ENCODE results near the gene NEDD4. TPM values are rescaled to one million over a fixed set of nuclear protein-coding genes. Genes with fewer than 3 reads are reported as not detected.

The NEDD4 gene
- polyA plus RNA-seq, 2 of the 4 experiments (the other 2 are of a cell fraction) = 56.4 to 78.8 TPM

- peak overlapping the region; percentile 88 to 93 for H3K27ac ChIP-seq
- ATAC-seq (peak; percentile 11 to 50; a peak in 5 of 6 replicates), FAIRE-seq (peak; percentile 96), DNase-seq (ENCODE audit: low read depth in 1 of 2, low spot score in 1 of 2) (peak in 1 of 2 experiments; percentile 66)
- H3K4me3 ChIP-seq = peak overlapping the region; percentile 2; the same call in 1 of the 3 replicates
- WGBS (ENCODE audit: missing lambda C conversion rate) = 35% methylated on average over 9 of the region's 9 CpGs
- H3K4me1 ChIP-seq = peaks cover 52% of the 10 kb centered on the region
- POLR2A ChIA-PET = interaction anchor here (1.1 kb wide), 1 partner anchor 12 kb away, joined by 3 read pairs; no protein-coding TSS in a partner anchor
- CTCF ChIA-PET = interaction anchor here (1.0 to 3.2 kb wide), 3 partner anchors 8 to 144 kb away, joined by 3 to 51 read pairs (median 7); no protein-coding TSS in a partner anchor
- no peaks in the 10 kb centered on the region for H3K9me3 ChIP-seq
- H3K4me2 ChIP-seq = peak overlapping the region; percentile 72
- TF ChIP-seq HOXA7 (CRISPR knock-in tag; IDR thresholded peaks at IDR 0.05) (no peak), CHD4 (IDR thresholded peaks at IDR 0.05; ENCODE audit: borderline replicate concordance) (no peak), NFE2L2 (conservative IDR thresholded peaks at IDR 0.05; ENCODE audit: low read length) (no peak), MAZ (IDR thresholded peaks at IDR 0.05; ENCODE audit: borderline replicate concordance, low read depth, low read length) (no peak), RNF2 (IDR thresholded peaks at IDR 0.05; ENCODE audit: borderline replicate concordance, low read depth) (no peak), HOXB5 (CRISPR knock-in tag; IDR thresholded peaks at IDR 0.05) (0 out of 2 replicates have a peak, but pooled peaks have one; percentile 45), ATOH8 (CRISPR knock-in tag; IDR thresholded peaks at IDR 0.05; ENCODE audit: low read depth) (peak; percentile 86; the same call in 1 of the 2 replicates), FOSL2 (IDR thresholded peaks at IDR 0.05) (no peak), FOSL2 (CRISPR knock-in tag; IDR thresholded peaks at IDR 0.05) (peak; percentile 8; the same call in 1 of the 2 replicates), USF2 (IDR thresholded peaks at IDR 0.05) (no peak), NPAS2 (CRISPR knock-in tag; IDR thresholded peaks at IDR 0.05; ENCODE audit: borderline replicate concordance) (no peak), HDAC2 (IDR thresholded peaks at IDR 0.05) (no peak), CBX2 (IDR thresholded peaks at IDR 0.05; ENCODE audit: borderline replicate concordance, low read depth) (no peak), TFCP2L1 (CRISPR knock-in tag; IDR thresholded peaks at IDR 0.05) (no peak), REST (IDR thresholded peaks at IDR 0.05) (no peak), JUN (IDR thresholded peaks at IDR 0.05) (no peak), ESRRA (IDR thresholded peaks at IDR 0.05; ENCODE audit: borderline replicate concordance, low read length) (no peak), E2F6 (IDR thresholded peaks at IDR 0.05; ENCODE audit: borderline replicate concordance, low read depth) (no peak), TP53 (CRISPR knock-in tag; IDR thresholded peaks at IDR 0.05) (no peak), KDM1A (IDR thresholded peaks at IDR 0.05; ENCODE audit: low read depth) (no peak), NR3C1 (IDR thresholded peaks at IDR 0.05) (no peak), ZNF302 (CRISPR knock-in tag; IDR thresholded peaks at IDR 0.05) (no peak), BCL3 (IDR thresholded peaks at IDR 0.05) (no peak), POLR2A (IDR thresholded peaks at IDR 0.05; ENCODE audit: low read length) (no peak), CBX8 (IDR thresholded peaks at IDR 0.05) (no peak), SREBF2 (IDR thresholded peaks at IDR 0.05) (no peak), EP300 (IDR thresholded peaks at IDR 0.05) (no peak), CHD2 (IDR thresholded peaks at IDR 0.05; ENCODE audit: low read length, partially characterized antibody) (no peak), RFX5 (IDR thresholded peaks at IDR 0.05) (no peak), KDM5A (IDR thresholded peaks at IDR 0.05) (no peak), HEYL (CRISPR knock-in tag; IDR thresholded peaks at IDR 0.05) (no peak), POLR2AphosphoS2 (conservative IDR thresholded peaks at IDR 0.05; ENCODE audit: low read length) (no peak), RARB (CRISPR knock-in tag; IDR thresholded peaks at IDR 0.05) (no peak), FOSB (CRISPR knock-in tag; IDR thresholded peaks at IDR 0.05) (no peak), RAD21 (conservative IDR thresholded peaks at IDR 0.05 in 1 of 2, IDR thresholded peaks at IDR 0.05 in 1 of 2) (no peak)
- TF ChIP-seq, protein P1, sequence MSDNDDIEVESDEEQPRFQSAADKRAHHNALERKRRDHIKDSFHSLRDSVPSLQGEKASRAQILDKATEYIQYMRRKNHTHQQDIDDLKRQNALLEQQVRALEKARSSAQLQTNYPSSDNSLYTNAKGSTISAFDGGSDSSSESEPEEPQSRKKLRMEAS (IDR thresholded peaks at IDR 0.05) = peak; percentile 69
Observed at GRCh38 chr15:55909036-55909811, 84.2 kb downstream of the NEDD4 start.

Measured in A549 (cell line).